HFF-Myc (cell line): Measurements from ENCODE around the gene ABI3BP.
"Not testable (repeated sequence)": the region's sequence is repeated elsewhere in the genome, so short reads cannot be mapped to it uniquely, and the experiment has no call there.

Experiments
- DNase-seq: peaks from one replicate; pipeline ENCODE4 v3.0.0-alpha.2; 2011; ENCODE audit warnings: low read depth; ENCODE audit errors: extremely low read depth
- H3K4me3 ChIP-seq: replicated peaks from 2 replicates; pipeline ENCODE4 v1.5.1; 2011; ENCODE audit warnings: low read depth, mild to moderate bottlenecking, control low read depth, low read length
- CTCF ChIP-seq: IDR thresholded peaks from 2 replicates; pipeline ENCODE4 v1.5.1; 2012; ENCODE audit warnings: mild to moderate bottlenecking, low read depth, low read length, control low read depth; ENCODE audit errors: missing control alignments

The ABI3BP gene

GRCh38 chr3:100947119-100947518, 46.1 kb downstream of the ABI3BP start:
- no peak overlapping the region for H3K4me3 ChIP-seq
- no peak for TF ChIP-seq CTCF
- no peak for DNase-seq

GRCh38 chr3:100946096-100946495, 47.1 kb downstream of the ABI3BP start:
- DNase-seq: not testable (repeated sequence)

DNA sequence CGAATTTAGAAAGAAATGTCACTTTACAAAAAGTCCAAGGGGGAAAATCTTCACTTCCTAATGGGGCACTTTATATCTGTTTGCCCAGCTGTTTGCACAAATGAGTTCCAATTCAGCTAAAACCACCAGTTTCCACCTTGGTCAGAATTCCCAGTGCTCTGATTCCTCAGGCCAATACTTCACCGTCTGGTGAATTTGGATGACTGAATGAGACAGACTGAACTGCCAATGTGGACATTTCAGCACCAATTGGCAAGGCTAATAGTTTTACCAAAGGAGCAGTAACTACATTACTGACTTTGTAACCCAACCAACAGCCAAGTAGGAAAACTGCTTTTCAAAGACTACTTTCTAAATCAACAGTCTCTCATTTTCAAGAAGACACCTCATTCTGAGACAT, 51.8 kb downstream of the ABI3BP start:
- no peak for TF ChIP-seq CTCF
- no peak overlapping the region for H3K4me3 ChIP-seq
- no peak for DNase-seq

More at GRCh38 chr3:100946096-100946495, 47.1 kb downstream of the ABI3BP start:
- H3K4me3 ChIP-seq: not testable (repeated sequence)

GRCh38 chr3:100941041-100941440, 52.2 kb downstream of the ABI3BP start:
- no peak for DNase-seq
- H3K4me3 ChIP-seq: no peak overlapping the region
- no peak for TF ChIP-seq CTCF

DNA sequence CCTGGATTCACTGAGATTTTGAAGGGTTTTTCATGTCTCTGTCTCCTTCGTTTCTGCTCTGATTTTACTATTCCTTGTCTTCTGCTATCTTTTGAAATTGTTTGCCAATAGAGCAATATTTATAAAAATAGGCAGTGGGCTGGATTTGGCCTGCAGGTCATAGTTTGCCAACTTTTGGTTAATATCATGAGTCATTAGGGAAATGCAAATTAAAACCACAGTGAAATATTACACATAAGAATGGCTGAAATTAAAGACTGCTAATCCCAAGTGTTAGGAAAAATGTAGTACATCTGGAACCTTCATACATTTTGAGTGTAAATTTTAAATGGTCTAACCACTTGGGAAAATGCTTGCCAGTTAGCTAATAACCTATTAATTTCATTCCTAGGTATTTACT, 56.3 kb downstream of the ABI3BP start:
- DNase-seq: no peak
- no peak for TF ChIP-seq CTCF
- H3K4me3 ChIP-seq: no peak overlapping the region

DNA sequence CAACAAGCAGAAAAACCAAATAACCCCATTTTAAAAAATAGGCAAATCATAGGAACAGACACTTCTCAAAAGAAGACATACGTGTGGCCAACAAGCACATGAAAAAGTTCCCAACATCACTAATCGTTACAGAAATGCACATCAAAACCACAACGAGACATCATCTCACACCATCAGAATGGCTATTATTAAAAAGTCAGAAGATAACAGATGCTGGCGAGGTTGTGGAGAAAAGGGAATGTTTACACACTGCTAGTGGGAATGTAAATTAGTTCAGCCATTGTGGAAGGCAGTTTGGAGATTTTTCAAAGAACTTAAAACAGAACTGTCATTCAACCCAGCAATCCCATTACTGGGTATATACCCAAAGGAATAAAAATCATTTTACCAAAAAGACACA, 60.7 kb downstream of the ABI3BP start:
- no peak for TF ChIP-seq CTCF
- DNase-seq: no peak
- H3K4me3 ChIP-seq: no peak overlapping the region

DNA sequence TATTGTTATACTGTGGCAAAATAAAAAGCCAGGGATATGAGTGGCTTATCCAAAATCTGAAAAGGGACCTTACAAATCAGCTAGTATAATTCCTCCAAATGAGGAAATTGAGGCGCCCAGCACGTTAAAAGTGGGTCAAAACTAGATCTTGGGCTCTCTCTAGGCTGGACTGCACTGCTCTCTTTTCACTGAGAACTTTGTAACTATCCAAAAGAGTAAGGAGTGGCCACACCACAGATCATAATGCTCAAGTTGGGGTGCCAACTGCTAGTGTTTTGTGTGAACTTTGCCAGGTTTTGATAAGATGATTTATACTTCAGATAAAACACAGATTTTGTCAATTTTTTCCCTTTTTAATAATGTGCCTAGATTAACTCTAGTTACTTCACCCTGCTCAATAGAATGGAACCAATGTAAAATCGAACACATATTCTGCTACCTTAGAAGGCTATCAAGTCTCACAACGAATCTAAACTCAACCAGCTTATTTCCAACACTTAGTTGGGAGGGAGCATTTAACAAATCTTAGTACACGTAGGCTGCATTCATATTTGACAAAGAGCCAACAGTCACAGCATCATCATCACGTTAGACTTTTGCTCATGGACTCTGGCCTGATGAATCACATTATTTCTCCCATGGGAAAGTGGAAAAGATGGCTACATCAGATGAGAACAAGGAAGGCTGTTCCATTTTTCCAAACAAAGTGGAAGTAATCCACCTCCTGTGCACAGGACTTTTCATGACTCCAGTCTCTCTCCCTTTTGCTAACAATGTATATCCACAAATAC, 64.4 kb downstream of the ABI3BP start:
- DNase-seq: no peak
- TF ChIP-seq CTCF: no peak
- no peak overlapping the region for H3K4me3 ChIP-seq
